GM12873 (cell line): Measurements from ENCODE around the gene LRCH4.

Source experiments
- TF ChIP-seq, protein P1 (sequence below): IDR thresholded peaks from 2 replicates; pipeline ENCODE4 v1.5.1; 2012; ENCODE audit warnings: low read depth, mild to moderate bottlenecking, moderate library complexity, low read length, control low read depth; ENCODE audit not compliant: insufficient read depth; ENCODE audit errors: missing control alignments

The LRCH4 gene

GRCh38 chr7:100612730-100613390, 26.9 kb upstream of the LRCH4 start:
- TF ChIP-seq, protein P1, sequence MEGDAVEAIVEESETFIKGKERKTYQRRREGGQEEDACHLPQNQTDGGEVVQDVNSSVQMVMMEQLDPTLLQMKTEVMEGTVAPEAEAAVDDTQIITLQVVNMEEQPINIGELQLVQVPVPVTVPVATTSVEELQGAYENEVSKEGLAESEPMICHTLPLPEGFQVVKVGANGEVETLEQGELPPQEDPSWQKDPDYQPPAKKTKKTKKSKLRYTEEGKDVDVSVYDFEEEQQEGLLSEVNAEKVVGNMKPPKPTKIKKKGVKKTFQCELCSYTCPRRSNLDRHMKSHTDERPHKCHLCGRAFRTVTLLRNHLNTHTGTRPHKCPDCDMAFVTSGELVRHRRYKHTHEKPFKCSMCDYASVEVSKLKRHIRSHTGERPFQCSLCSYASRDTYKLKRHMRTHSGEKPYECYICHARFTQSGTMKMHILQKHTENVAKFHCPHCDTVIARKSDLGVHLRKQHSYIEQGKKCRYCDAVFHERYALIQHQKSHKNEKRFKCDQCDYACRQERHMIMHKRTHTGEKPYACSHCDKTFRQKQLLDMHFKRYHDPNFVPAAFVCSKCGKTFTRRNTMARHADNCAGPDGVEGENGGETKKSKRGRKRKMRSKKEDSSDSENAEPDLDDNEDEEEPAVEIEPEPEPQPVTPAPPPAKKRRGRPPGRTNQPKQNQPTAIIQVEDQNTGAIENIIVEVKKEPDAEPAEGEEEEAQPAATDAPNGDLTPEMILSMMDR = peak; percentile 23

DNA sequence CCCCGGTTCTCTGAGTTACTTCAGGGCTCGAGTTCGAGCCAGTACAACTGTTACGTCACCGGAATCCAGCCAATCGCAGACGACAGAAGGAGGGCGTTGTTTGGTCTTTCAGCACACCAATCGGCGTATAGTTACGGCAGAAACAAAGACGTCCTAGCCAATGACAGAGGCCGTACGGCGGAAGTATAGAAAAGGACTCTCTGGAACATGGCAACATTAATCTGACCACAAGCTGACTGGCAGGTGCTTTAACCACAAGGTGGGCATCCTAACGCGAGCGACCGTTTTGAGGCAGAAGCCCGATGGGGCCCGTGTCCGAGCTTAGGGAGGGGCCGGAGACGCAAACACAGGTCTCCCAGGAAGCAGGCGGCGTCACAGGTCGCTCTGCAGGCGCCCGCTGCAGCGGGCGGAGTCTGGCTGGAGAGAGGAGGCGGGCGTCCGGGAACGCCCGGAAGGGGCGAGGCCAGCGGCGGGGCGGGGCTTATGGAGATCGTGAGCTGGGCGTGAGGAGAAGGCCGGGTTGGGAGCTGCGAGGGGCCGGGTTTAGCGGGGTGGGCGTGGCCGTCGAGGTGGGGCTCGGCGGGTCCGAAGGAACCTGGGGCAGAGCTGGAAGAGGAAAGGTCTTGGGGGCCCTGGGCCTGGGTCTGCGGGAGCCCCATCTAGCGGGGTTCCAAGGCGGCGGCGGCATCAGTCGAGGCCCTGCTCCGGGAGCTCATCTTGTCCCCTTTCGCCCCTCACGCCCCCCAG, 26.2 kb upstream of the LRCH4 start, which contains the start of gene MOSPD3:
TSS of gene MOSPD3 (plus strand) at position 558 of the 747 bp plus-strand sequence. CDS start 252 bp downstream, outside the sequence.
- TF ChIP-seq, protein P1 = no peak

DNA sequence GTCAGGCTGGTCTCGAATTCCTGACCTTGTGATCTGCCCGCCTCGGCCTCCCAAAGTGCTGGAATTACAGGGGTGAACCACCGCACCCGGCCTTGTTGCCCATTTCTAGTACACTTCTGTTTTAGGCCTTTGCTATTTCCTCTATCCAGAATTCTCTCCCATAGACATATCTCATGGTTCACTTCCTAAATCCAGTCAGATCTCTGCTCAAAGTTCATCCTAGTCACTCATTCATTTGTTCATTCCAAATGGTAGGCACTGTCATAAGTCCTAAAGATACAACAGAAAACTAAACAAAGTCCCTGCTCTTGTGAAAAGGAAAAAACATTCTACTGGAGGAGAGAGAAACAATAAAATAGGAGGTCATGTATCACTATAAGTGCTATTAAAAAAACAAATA, 24.0 kb upstream of the LRCH4 start:
- TF ChIP-seq, protein P1 = no peak

DNA sequence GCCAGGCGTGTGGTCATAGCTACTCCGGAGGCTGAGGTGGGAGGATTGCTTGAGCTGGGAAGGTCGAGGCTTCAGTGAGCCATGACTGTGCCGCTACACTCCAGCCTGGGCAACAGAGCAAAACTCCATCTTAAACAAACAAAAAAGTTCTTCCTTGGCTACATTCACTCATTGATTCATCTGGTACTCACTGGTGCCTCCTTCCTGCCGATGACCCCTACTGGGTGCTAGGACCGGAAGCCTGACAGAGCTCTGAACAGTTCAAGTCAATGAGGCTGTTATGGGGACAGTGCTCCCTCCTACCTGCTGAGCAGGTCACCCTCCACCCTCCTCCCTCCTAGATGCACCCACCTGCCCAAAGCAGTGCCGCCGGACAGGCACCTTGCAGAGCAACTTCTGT, 21.2 kb upstream of the LRCH4 start:
- TF ChIP-seq, protein P1 = no peak

DNA sequence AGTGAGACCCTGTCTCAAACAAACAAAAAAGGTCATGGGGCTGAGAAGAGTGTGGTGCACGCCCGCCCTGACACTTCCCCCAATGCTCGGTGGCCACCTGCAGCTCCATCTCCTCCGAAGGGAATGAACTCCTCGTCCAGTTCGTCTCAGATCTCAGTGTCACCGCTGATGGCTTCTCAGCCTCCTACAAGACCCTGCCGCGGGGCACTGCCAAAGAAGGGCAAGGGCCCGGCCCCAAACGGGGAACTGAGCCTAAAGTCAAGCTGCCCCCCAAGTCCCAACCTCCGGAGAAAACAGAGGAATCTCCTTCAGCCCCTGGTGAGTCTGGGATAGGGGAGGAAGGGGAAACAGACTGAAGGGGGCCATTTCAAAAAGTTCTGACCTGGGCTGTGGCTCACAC, 20.4 kb upstream of the LRCH4 start:
- TF ChIP-seq, protein P1 = no peak

DNA sequence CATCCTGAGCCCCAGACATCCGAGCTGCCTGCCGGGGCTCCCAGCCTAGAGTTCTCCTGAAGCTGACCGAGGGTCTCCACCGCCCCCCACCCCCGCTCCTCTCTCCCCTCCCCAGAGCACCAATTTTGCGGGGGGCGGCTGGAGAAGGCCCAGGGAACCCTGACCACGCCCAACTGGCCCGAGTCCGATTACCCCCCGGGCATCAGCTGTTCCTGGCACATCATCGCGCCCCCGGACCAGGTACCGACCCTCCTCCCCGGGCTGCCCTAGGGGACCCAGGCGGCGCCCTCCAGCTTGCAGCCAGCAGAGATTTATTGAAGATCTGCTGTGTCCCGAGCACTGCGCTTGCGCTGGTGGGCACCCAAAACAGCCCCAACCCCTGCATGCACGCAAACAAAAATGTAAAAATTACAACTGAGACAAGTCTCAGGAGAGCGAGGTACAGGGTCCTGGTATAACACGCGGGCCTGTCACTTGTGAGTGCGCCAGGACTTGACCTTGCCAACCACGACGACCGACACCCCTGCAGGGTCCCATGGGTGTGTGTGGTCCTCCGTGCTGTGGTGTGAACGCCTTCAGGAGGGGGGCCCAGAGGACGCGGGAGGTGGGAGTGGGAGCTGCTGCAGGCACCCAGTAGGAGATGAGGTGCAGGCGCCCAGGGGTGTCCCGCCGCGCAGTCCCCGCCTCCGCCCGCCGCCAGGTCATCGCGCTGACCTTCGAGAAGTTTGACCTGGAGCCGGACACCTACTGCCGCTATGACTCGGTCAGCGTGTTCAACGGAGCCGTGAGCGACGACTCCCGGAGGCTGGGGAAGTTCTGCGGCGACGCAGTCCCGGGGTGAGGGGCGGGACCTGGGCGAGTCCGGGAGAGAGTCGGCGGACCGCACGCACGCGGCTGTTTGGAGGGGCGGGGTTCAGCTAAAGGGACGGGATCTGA, 19.3 kb upstream of the LRCH4 start:
- TF ChIP-seq, protein P1 = no peak
